Mesothelial cell of epicardium (in vitro differentiated cells): ENCODE results near the gene ZNF23. TPM values are rescaled to one million over a fixed set of nuclear protein-coding genes. Genes with fewer than 3 reads are reported as not detected.

Source experiments
- DNase-seq, 2 experiments: peaks; one replicate each; pipeline ENCODE4 v3.0.0; 2021; ENCODE audit warnings: low spot score in 2 of 2; ENCODE audit not compliant: unreplicated experiment in 2 of 2
- H3K27ac Mint-ChIP-seq: 2 replicates; pipeline ENCODE4 v1.8.0; 2021; ENCODE audit warnings: mixed read lengths
- H3K27me3 Mint-ChIP-seq: 2 replicates; pipeline ENCODE4 v1.8.0; 2021; ENCODE audit warnings: low read depth, mixed read lengths
- H3K36me3 Mint-ChIP-seq: 2 replicates; pipeline ENCODE4 v1.8.0; 2021; ENCODE audit warnings: mixed read lengths
- H3K4me1 Mint-ChIP-seq: 2 replicates; pipeline ENCODE4 v1.8.0; 2021; ENCODE audit warnings: mixed read lengths
- H3K4me3 Mint-ChIP-seq: 2 replicates; pipeline ENCODE4 v1.8.0; 2021; ENCODE audit warnings: mild to moderate bottlenecking, moderate library complexity, mixed read lengths
- H3K9me3 Mint-ChIP-seq: 2 replicates; pipeline ENCODE4 v1.8.0; 2021; ENCODE audit warnings: mixed read lengths
- total RNA-seq: library from RNA; stranded (reverse); gene quantifications from 3 replicates; pipeline ENCODE4 v1.2.1, GENCODE V29; 2021
- TF ChIP-seq, protein P1 (sequence below): fragments of 200-600 bp; sonication (generic); IDR thresholded peaks from one replicate; pipeline ENCODE4 v1.5.0; 2021; ENCODE audit warnings: antibody characterized with exemption; ENCODE audit not compliant: unreplicated experiment

ZNF23 gene
- total RNA-seq, 1 donor from 2014 or later = 12.8 TPM

DNA sequence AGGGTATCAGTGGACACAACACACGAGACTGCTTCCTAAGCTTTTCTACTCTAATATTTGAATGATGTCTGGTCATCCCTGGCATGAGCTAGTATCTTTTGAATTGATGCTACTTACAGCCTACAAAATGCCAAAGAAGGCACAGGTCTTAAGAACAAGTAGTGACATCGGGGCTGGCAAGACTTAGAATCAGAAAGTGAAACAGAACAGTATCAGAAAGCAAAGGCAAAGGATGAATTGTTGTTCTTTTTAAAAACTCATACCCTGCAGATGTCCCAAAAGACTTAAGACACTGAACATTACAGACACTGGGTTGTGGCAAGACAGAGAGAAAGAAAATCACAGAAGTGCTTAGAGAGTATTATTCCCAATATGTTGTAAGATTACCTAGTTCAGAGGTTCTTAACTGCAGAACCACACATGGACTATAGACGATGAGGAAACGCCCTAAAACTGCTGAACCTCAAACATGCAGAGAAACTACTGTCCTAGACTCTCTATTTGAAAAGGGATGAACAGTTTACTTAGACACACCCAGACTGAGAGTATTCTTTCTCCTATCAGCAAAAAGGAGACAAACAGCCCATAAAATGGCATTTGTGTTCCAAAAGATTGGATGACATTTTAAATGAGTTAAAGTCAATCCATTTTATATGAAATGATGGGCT, 14.5 kb upstream of the ZNF23 start:
- H3K27me3 Mint-ChIP-seq = no peaks in the 10 kb centered on the region
- H3K9me3 Mint-ChIP-seq = no peaks in the 10 kb centered on the region

DNA sequence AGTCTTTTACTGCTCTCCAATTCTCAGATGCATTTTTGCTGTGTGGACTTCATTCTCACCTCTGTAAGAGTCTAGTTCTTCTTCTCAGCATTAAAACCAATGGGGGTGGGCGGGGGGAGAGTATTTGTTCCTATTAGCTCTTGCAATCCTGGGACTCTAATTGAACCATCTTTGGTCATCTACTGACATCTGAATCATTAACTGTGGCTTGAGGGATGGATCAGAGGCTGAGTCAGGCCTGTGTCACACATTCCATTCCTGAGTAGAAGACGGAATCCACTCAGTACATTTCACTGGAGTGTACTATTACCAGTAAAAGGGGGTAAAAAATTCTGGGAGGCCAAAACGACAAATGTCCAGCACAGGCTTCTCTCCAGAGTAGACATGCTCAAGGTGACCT, 12.8 kb upstream of the ZNF23 start:
- DNase-seq = no peak
- Mint-ChIP-seq H3K36me3 (peaks cover 10% of the 10 kb centered on the region), H3K27ac (no peak overlapping the region)

More for the DNA sequence above, 14.5 kb upstream of the ZNF23 start:
- Mint-ChIP-seq H3K36me3 (peaks cover 10% of the 10 kb centered on the region), H3K27ac (no peak overlapping the region), H3K4me3 (no peak overlapping the region), H3K4me1 (no peaks in the 10 kb centered on the region)
- TF ChIP-seq, protein P1, sequence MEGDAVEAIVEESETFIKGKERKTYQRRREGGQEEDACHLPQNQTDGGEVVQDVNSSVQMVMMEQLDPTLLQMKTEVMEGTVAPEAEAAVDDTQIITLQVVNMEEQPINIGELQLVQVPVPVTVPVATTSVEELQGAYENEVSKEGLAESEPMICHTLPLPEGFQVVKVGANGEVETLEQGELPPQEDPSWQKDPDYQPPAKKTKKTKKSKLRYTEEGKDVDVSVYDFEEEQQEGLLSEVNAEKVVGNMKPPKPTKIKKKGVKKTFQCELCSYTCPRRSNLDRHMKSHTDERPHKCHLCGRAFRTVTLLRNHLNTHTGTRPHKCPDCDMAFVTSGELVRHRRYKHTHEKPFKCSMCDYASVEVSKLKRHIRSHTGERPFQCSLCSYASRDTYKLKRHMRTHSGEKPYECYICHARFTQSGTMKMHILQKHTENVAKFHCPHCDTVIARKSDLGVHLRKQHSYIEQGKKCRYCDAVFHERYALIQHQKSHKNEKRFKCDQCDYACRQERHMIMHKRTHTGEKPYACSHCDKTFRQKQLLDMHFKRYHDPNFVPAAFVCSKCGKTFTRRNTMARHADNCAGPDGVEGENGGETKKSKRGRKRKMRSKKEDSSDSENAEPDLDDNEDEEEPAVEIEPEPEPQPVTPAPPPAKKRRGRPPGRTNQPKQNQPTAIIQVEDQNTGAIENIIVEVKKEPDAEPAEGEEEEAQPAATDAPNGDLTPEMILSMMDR = no peak
- DNase-seq = no peak

DNA sequence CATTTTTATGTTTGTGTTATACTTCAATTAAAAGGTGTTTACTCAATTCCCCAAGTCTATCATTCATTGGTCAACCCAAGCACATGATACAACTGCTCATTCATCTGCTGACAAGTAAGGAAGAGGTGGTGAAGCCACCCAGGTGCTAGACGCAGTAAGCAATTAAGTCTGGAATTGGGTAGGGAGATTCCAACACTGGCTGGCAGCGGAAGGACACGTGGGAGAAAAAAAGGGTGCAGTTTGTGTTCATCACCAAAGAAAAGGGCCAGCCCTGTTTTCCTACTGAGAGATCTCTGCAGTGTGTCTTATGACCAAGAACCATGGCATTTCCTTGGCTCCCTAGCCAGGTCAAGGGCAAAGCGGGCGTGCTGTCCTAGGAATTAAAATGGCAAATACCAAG, 11.8 kb upstream of the ZNF23 start:
- Mint-ChIP-seq H3K27me3 (no peaks in the 10 kb centered on the region), H3K4me1 (no peaks in the 10 kb centered on the region), H3K36me3 (peaks cover 10% of the 10 kb centered on the region), H3K4me3 (no peak overlapping the region), H3K9me3 (no peaks in the 10 kb centered on the region), H3K27ac (no peak overlapping the region)
- TF ChIP-seq, protein P1 = no peak
- DNase-seq = no peak

More for the DNA sequence above, 12.8 kb upstream of the ZNF23 start:
- no peaks in the 10 kb centered on the region for H3K4me1 Mint-ChIP-seq
- TF ChIP-seq, protein P1 = no peak
- H3K4me3 Mint-ChIP-seq = no peak overlapping the region
- H3K9me3 Mint-ChIP-seq = no peaks in the 10 kb centered on the region
- H3K27me3 Mint-ChIP-seq = no peaks in the 10 kb centered on the region

DNA sequence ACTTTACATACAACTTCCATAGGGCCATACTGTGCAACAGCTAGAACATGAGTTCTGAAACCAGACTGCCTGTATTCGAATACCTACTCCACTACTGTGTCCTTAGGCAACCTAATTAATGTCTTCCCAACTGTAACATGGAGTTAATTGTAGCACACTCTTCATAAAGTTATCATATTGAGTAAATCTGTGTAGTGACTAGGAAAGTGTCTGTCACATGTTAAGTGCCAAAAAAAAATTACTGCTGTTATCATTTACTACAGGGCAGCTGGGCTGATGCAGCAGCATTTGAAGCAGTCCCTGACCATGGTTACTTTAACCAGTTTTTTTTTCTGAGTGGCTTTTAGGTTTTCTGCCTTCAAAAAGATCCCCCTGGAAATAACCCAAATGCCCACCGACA, 10.9 kb upstream of the ZNF23 start:
- H3K9me3 Mint-ChIP-seq = no peaks in the 10 kb centered on the region
- no peak overlapping the region for H3K27ac Mint-ChIP-seq
- TF ChIP-seq, protein P1 = no peak
- H3K27me3 Mint-ChIP-seq = no peaks in the 10 kb centered on the region
- H3K4me3 Mint-ChIP-seq = no peak overlapping the region
- no peak for DNase-seq
- no peaks in the 10 kb centered on the region for H3K4me1 Mint-ChIP-seq
- peaks cover 10% of the 10 kb centered on the region for H3K36me3 Mint-ChIP-seq

DNA sequence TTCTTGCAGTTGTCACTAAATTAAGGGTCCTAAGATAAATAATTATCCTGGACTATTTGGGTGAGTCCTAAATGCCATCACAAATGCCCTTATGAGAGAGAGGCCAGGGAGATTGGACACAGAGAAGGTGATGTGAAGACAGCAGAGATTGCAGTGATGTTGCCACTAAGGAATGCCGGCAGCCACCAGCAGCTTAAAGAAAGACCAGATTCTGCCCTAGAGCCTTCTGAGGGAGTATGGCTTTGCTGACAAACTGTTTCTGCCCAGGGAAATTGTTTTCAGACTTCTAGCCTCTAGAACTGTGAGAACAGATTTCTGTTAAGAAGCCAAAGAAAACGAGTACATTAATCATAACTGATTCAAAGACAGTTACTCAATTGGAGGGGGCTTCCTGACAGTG, 10.0 kb upstream of the ZNF23 start:
- no peaks in the 10 kb centered on the region for H3K27me3 Mint-ChIP-seq
- no peak overlapping the region for H3K27ac Mint-ChIP-seq
- no peak overlapping the region for H3K4me3 Mint-ChIP-seq

More for the DNA sequence above, 10.0 kb upstream of the ZNF23 start:
- no peak for DNase-seq
- H3K36me3 Mint-ChIP-seq = peaks cover 10% of the 10 kb centered on the region
- TF ChIP-seq, protein P1 = no peak
- H3K4me1 Mint-ChIP-seq = no peaks in the 10 kb centered on the region
- H3K9me3 Mint-ChIP-seq = no peaks in the 10 kb centered on the region
